ENCODE data around the gene SUGCT.

DNA sequence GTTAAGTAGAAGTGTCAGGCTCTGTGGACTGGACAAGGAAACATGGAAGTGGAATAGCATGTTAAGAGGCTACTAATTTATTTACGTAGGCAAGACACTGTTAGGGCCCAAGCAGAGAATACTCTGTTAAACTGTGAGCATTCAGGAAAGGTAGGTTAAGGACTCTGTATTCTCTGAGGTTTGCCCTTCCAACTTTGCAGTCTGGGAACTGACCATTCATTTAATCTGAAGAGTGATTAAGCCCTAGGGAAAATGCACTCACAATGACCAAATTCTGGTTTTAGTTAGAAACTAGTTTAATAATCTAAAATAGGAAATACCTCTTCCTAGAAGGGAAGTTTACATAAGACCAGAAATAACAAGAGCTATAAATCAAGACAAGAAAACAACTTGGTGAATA is 266.6 kb downstream of the SUGCT start:
- TF ChIP-seq, protein P1, sequence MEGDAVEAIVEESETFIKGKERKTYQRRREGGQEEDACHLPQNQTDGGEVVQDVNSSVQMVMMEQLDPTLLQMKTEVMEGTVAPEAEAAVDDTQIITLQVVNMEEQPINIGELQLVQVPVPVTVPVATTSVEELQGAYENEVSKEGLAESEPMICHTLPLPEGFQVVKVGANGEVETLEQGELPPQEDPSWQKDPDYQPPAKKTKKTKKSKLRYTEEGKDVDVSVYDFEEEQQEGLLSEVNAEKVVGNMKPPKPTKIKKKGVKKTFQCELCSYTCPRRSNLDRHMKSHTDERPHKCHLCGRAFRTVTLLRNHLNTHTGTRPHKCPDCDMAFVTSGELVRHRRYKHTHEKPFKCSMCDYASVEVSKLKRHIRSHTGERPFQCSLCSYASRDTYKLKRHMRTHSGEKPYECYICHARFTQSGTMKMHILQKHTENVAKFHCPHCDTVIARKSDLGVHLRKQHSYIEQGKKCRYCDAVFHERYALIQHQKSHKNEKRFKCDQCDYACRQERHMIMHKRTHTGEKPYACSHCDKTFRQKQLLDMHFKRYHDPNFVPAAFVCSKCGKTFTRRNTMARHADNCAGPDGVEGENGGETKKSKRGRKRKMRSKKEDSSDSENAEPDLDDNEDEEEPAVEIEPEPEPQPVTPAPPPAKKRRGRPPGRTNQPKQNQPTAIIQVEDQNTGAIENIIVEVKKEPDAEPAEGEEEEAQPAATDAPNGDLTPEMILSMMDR (IDR thresholded peaks at IDR 0.05) = no peak
- TF ChIP-seq POLR2A (IDR thresholded peaks at IDR 0.05) = no peak
